ENCODE data around the gene ANGPTL7. TPM values are rescaled to one million over a fixed set of nuclear protein-coding genes. Genes with fewer than 3 reads are reported as not detected.

ANGPTL7 gene
- total RNA-seq, 1 donor from 2014 or later, result 0.81 TPM

Other genes with a start within 250 kb of the ANGPTL7 start
- gene TARDBP, start 176.7 kb upstream of the ANGPTL7 start, total RNA-seq, result 102 TPM
- gene MASP2, start 142.1 kb upstream of the ANGPTL7 start, total RNA-seq, result not detected
- 58.0 TPM for gene SRM, start 129.3 kb upstream of the ANGPTL7 start, total RNA-seq
- 22.5 TPM for gene EXOSC10, start 89.5 kb upstream of the ANGPTL7 start, total RNA-seq
- gene MTOR, start 73.2 kb downstream of the ANGPTL7 start, total RNA-seq, result 36.1 TPM
- gene UBIAD1, start 83.8 kb downstream of the ANGPTL7 start, total RNA-seq, result 13.2 TPM